Activated T-helper 1 cell treated with Interleukin-2 at 50 U/mL for 16 hours (primary cell): ENCODE results near the gene SLC25A42.
"Not testable (repeated sequence)": the region's sequence is repeated elsewhere in the genome, so short reads cannot be mapped to it uniquely, and the experiment has no call there.

Experiments used
- DNase-seq: peaks from one replicate; pipeline ENCODE4 v3.0.0-alpha.2; 2020; ENCODE audit warnings: low read depth

The SLC25A42 gene

DNA sequence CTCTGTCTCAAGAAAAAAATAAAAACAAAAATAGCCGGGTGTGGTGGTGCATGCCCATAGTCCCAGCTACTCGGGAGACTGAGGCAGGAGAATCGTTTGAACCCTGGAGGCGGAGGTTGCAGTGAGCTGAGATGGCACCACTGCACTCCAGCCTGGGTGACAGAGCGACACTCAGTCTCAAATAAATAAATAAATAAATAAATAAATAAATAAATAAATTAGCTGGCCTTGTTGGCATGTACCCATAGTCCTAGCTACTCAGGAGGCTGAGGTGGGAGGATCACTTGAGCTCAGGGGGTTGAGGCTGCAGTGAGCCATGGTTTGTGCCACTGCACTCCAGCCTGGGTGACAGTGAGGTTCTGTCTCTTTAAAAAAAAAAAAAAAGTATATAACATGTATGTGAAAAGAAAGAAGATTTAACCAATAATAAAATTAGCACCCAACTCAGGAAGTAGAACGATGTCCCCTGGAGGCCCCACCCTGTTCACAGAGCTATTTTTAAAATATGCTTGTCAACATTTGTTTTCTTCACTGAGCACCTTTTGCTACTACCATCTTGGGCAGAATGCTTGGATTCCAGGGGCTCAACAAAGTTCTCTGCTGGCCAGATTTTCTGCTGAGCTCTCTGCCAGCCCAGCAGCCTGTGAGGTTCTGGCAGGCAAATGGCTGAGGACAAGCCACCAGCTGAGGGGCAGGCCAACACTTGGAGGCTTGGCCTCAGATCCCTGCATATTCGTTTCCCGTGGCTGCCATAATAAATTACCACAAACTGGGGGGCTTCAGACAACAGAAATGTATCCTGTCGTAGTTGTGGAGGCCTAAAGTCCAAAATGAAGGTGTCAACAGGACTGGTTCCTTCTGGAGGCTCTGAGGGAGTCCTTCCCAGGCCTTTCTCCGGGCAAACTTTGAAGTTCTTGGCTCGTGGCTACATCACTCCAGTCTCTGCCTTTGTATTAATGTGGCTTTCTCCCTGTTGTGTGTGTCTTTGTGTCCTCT, 5.2 kb downstream of the SLC25A42 start:
- no peak for DNase-seq

DNA sequence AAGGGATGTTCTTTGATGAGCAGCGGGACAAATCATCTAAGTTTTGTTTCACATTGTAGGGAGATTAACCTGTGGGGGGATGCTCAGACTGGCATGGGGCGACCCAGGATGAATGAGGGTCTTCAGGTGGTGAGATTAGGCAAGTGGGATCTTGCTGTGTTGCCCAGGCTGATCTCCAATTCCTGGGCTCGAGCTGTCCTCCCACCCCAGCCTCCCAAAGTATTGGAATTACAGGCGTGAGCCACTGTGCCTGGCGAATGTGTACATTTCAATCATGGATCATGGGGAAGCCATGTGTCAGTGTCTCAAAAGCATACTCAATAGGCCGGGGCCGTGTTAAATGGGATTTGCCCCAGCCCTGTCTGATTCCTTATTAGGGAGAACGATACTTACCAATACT, 8.1 kb downstream of the SLC25A42 start:
- DNase-seq, result no peak

DNA sequence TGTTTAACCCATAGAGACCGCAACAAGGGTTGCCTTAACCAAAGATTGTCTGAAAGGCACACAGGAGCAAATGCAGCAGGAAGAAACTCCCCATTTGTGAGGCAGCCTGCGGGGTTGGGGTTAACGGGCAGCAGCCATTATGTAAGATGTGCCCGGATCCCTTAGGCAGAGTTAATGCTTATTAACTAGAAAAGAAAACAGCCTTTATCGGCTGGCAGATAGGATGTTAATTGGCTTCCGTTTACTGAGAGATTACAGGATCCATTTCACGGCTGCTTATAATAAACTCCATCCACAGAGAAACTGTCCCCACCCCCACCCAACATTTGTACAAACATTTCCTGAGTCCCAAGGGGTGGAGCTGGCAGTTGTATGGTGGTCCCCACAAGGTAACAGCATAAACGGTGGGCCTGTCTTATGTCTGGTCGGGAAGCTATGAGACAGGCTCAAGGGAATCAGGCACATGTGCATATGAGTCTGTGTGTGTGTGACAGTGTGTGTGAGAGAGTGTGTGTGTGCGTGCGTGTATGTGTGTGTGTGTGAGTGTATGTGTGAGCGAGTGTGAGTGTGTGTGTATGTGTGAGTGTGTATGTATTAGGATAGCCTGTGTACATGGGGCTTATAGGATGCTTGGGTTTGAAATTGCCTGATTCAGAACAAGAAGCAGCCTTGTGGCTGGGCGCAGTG, 10.5 kb downstream of the SLC25A42 start:
- DNase-seq, result no peak

DNA sequence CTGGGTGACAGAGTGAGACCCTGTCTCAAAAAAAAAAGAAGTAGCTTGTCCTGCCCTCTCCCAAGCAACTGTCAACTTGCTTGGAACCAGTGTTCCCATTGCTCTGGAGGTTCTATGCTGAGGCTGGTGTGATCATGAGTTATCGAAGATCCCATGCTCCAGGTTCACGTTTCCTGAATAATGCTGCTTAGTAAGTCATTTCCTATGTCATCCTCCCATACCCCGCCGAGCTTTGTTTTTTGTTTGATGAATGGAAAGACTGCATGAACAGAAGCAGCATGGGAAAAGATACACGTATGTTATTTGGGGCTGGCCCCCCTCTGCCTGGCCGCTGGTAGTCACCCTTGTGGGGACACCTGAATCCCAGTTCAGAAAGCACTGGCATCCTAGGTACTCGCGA, 11.3 kb downstream of the SLC25A42 start:
- DNase-seq, result no peak

DNA sequence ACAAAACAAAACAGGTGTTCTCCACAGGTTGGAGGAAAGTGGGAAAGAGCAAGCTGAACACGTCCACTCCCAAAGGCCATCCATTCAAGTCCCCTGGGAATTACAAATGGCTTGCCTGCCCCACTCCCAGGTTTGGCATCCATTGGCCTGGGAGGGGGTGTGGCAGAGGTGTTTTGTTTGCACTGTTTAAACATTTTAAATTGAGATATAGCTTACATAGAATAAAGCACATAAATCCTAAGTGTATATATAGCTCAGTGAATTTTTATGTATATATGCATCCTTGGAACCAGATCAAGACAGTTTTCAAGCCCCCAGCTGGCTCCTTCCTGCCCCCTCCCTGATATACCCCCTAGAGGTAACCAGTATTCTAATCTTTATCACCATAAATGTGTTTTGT, 12.7 kb downstream of the SLC25A42 start:
- DNase-seq, result no peak

DNA sequence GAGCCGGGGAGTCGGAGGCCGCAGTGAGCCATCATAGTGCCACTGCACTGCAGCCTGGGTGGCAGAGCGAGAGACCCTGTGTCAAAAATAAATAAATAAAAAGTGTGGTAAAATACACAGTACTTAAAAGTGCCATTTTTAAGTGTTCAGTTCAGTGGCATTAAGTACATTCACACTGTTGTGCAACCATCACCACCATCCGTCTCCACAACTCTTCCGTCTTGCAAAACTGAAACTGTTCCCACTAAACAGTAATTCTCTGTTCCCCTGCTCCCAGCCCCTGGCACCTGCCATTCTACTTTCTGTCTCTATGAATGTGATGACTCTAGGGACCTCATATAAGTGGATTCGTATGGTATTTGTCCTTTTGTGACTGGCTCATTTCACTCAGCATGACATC, 13.3 kb downstream of the SLC25A42 start:
- no peak for DNase-seq

DNA sequence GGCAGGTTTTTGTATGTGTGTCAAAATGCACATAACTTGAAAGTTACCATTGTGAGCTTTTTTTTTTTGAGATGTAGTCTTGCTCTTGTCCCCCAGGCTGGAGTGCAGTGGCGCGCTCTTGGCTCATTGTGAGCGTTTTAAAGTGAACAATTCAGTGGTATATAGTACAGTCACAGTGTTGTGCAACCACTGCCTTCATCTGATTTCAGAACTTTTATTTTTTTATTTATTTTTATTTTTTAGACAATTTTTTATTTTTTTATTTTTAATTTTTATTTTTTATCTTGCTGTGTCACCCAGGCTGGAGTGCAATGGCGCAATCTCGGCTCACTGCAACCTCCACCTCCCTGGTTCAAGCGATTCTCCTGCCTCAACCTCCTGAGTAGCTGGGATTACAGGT, 15.0 kb downstream of the SLC25A42 start:
- no peak for DNase-seq

DNA sequence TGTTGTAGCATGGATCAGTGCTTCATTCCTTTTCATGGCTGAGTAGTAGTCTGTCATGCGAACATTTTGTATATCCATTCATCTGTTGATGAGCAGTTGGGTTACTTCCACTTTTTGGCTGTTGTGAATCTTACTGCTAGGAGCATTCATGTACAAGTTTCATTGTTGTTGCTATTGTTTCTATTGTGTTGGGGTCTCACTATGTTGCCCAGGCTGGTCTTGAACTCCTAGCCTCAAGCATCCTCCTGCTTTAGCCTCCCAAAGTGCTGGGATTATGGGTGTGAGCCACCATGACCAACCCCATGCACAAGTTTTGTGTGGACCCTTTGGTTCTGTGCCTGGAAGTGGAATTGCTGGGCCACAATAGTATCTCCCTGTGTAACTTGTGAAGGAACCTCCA, 15.8 kb downstream of the SLC25A42 start:
- DNase-seq, result no peak

DNA sequence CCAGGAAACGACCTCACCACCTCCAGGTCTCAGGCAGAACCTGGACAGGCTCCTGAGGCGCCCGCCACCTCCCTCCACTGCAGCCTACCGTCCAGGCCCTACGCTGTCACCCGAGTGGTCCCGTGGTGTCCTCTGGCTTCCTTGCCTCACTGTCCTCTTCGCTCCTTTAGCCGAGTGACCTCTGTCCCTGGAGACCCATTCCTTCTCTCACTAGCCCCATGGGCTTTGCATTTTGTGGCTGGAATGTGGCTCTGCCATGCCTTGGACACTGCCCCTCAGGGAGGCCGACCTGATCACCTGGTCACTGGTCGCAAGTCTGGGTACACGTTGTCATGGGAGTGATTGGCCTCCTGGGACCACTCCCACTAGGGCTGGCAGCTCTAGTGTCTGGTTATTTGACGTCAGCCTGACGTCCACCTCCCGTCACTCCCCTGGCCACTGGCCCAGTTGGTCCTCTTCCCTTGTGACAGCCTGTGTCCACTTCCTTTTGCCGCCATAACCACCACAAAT, 17.9 kb downstream of the SLC25A42 start:
- DNase-seq, result no peak

DNA sequence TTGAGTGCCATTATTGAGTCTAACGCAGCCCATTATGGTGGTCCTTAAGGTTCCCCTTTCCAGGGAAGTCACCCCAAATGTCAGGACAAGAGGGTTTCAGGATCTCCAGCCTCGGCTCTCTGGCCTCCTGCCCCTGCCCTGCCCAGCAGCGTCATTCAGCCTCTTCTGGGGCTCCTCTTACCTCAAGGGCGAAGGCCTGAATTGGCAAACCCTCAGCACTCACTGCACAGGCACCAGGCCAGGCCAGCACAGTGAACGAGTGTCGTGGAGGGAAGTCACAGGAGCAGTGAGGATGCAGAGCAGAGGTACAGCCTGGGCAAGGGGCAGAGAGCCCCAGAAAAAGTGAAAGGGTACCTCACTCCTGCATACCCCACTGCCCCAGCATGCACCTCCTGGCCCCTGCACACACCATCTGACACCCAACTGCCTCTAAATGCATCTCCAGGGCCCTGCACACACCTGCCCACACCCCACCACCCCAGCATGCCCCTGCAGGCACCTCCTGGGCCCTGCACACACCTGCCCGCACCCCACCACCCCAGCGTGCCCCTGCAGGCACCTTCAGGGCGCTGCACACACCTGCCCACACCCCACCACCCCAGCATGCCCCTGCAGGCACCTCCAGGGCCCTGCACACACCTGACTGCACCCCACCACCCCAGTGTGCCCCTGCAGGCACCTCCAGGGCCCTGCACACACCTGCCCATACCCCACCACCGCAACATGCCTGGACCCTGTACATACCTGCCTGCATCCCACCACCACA, 19.8 kb downstream of the SLC25A42 start:
- DNase-seq, result no peak

DNA sequence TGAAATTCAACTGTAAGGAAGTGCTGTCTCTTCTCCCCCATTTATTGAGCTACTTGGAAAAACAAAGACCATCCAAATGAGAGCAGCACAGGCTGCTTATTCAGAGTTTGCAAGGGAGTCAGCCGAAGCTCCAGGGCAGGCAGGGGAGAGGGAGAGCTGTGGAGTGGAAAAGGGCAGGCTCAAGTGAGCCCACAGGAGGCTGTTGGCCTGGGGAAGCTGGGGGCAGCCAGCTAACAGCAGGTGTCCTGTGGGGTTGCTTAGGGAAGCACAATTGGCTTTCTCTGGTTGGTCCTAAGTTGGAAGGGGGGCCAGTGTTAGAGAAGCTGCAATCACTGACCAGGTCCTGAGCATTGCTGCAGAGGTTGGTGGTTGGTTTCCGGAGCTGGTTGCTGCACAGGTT, 23.9 kb downstream of the SLC25A42 start:
- no peak for DNase-seq

DNA sequence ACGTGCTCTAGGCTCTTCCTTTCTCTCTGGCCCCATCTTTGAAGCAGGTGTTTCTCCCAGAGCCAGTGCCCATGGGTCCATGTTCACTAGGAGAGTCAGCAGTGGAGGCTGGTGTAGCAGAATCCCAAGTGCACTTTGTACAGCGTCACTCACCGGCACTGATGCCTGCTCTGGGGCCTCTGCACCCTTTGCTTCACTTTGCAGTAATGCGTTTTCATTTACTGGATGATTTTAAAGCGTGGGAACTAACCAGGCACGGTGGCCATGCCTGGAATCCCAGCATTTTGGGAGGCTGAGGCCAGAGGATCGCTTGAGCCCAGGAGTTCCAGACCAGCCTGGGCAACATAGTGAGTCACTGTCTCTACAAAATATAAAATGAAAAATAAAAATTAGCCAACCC, 30.7 kb downstream of the SLC25A42 start:
- no peak for DNase-seq

DNA sequence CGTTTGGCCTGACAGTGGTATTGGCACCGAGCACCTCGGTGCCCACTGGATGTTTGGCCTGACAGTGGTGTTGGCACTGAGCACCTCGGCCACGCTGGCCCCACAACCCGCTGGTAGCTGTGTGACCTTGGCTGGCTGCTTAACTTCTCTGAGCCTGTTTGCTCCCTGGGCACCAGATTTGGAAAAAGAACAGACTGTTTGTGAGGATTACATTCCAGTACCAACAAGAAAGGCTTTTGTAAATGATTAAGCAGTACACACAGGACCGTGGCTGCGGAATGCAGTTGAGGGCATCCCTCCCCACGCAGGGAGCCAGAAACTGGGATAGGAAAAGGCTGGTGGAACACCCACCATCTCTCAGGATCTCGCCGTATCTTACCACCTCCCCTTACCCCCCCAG, 31.9 kb downstream of the SLC25A42 start:
- no peak for DNase-seq

DNA sequence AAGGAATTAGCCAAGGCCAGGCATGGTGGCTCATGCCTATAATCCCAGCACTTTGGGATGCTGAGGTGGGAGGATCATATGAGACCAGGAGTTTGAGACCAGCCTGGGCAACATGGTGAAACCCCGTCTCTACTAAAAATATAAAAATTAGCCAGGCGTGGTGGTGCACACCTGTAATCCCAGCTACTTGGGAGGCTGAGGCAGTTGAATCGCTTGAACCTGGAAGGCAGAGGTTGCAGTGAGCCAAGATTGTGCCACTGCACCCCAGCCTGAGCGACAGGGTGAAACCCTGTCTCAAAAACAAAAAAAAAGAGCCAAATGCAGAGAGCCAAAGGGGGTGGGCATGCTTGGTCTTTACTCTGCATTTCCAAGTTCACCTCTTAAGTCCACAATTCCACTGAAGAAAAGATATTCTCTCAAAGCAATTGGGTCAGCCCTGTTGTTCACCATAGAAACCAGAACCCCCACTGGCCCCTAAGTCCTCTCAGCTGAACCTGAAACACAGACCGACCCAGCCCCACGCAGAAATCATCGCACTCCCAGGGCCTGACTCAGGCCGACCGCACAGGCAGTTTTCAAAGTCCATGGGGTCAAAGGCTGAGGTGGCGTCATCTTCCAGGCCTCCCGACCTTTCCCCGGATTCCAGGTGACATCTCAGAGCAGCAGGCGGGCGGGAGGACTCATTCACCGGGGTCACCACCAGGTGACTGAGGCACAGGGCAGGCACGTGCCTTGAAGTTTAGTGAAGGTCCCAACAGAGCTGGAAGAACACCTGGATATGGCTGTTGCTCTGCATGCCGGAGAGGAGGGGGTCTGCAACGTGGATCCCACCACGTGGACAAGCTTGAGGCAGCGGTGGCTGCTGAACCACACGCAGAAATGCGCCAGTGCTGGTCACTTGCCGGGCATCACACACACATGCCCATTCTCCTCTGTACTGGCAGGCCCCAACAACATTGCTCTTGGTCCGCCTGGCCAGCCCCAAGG, 33.1 kb downstream of the SLC25A42 start:
- no peak for DNase-seq

DNA sequence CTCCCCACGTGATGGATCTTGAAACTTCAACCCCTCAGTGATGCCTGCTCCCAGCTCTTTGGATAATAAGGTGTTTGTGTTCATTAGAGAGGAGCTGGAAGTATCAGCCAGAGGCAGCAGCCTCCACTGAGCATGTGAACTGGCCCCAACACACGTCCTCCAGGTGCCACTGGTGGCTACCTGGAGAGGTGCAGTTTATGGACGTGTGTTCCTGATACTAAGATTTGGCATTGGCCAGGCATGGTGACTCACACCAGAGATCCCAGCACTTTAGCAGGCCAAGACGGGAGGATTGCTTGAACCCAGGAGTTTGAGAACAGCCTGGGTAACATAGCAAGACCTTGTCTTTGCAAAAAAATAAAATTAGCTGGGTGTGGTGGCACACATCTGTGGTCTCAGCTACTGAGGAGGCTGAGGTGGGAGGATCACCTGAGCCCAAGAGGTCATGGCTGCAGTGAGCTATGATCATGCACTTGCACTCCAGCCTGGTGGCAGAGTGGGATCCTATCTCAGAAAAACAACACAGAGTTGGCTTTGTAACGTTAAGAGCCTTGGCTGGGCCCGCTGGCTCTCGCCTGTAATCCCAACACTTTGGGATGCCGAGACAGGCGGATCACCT, 34.4 kb downstream of the SLC25A42 start:
- DNase-seq, result no peak

DNA sequence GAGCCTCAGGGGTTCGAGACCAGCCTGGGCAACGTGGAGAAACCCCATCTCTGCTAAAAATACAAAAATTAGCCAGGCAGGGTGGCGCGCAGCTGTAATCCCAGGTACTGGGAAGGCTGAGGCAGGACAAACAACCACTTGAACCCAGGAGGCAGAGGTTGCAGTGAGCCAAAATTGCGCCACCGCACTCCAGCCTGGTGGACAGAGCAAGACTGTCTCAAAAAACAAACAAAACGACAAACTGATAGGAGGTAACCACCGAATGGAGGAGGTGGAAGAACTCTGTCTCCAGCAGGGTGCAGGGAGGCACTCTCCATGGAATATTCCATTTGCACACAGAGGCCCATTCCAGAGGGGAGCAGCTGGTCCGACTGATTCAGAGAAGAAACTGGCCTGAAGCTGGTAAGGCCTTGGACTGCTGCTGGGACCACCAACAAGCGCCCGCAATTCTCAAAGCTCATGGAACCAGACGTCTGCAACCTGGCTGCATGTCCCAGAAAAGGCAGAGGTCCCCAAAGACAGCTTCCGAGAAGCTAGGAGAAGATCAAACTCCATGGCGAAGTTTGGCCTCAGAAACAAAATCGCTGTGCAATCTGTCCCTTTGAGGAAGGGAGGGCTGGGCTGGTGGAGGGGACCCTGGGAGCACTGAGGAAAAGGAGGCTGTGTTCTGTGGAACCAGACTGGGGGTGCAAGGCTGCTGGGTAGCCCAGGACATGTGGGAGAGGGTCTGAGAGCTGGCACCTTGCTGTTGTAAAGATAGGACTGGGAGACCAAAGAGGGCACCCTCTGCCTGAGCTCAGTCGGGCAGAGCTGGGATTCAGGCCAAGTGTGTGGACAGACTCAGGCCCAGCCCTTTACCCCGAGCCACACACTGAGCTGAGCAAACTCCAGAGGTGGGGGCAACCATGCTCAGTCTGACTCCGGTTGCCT, 35.2 kb downstream of the SLC25A42 start:
- no peak for DNase-seq

DNA sequence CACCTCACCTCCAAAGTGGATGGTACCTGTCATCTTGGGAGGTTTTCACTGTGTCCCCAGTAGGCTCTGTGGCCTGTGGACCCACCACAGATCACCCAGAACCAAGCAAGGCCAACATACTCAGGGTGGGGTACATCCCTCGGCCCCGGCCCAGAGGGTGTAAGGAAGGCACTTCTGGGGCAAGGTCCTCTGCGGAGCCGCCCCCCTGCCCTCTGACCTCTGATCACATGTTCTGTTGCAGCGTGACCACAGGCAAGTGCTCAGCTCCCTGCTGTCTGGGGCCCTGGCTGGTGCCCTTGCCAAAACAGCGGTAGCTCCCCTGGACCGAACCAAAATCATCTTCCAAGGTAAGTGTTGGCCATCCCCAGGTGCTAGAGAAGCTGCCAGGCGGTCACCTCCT, 37.7 kb downstream of the SLC25A42 start:
- DNase-seq, result no peak

DNA sequence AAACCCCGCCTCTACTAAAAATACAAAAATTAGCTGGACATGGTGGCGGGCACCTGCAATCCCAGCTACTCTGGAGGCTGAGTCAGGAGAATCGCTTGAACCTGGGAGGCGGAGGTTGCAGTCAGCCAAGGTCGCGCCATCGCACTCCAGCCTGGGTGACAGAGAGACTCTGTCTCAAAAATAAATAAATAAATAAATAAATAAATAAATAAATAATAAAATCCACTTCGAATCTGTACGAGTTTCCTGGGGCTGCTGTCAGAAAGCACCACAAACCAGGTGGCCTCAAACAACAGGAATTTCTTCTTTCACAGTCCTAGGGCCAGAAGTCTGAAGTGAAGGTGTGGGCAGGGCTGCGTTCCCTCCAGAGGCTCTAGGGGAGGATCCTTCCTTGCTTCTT, 38.8 kb downstream of the SLC25A42 start:
- not testable (repeated sequence) for DNase-seq

DNA sequence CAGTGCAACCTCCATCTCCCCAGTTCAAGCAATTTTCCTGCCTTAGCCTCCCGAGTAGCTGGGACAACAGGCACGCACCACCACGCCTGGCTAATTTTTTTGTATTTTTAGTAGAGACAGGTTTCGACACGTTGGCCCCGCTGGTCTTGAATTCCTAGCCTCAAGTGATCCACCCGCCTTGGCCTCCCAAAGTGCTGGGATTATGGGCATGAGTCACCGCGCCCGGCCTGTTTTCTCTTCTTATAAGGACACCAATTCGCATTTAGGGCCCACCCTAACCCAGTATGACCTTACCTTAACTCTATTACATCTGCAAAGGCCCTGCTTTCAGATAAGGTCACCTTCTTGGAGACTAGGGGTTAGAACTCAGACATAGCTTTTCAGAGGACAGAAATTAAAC, 39.4 kb downstream of the SLC25A42 start:
- DNase-seq, result no peak
